GM19023 (cell line): ENCODE results near the gene ANXA8.

Source experiments
- ATAC-seq: cut with Tn5 transposase; IDR thresholded peaks from one replicate; pipeline ENCODE4 v1.9.1; 2021; ENCODE audit warnings: mild to moderate bottlenecking, moderate library complexity; ENCODE audit not compliant: unreplicated experiment

ANXA8 gene

DNA sequence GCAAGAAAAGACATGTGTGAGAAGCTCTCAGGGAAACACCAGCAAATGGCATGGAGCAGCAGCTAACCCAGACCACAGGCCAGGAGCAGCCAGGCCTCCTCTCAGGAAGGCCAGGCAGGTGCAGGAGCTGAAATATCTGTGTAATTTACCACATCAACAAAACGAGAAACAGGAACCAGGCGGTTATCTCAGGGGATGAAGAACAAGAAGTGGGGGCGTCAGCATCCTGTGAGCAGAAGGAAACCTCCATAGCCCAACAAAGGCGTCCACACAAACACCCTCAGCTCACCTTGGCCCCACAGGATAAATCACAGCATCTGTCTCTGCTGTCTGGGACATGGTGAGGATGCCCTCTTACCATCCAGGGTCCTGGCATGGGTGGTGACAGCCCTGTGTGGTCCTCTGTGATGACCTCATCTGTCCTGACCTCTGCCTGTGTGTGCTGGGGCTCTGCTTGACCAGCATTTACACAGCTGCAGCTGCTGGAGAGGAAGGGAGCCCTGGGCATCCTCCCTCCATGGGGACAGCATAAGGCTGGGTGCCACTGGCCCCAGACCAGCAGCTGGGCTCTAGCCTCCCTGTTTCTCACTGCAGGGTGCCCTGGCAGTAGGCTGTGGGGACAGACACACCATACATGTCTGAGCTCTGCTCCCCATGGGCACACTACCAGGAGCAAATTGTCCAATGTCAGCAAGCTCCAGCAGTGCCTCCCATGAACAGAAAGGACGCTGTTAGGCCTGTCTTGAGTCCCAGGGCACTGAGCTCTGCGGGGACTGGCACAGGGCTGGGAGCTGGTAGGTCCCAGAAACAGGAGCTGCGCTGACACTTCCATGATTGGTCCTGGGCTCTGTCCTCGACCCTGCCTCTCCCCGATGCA is 34.6 kb downstream of the ANXA8 start:
- ATAC-seq, result no peak

DNA sequence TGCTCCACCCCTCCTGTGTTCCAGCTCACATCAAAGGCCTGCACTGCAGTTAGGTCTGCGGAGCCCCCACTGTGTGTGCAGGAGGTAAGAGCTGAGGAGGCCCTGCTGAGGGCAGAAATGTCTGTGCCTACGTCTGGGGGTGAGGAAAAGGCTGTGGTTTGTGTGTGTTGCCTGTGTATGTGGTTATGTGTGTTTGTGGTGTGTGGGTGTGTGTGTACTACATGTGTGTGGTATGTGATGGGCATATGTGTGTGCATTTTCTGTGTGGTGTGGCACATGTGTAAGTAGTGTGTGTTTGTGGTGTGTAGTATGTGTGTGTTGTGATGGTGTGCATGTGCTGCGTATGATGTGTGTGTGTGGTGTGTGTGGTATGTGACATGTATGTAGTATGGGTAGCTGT is 36.2 kb downstream of the ANXA8 start:
- no peak for ATAC-seq

DNA sequence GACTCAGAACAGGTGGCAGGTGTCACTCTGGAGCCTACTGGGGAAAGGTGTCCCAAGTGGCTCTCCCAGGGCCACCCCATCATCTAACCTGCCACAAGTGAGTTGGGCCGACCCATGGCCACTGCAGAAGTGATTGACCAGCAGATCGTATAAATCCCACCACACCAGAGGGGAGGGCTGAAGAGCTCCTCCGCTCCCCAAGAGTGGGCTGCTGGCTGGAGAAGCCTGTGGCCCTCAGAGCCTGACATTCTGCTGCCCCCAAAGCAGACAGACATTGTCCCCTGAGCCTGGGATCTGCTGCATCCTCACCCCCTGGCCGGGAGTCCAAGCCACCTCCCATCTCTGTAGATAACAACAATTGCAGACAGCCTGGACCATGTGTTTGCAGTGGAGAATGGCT is 36.7 kb downstream of the ANXA8 start:
- ATAC-seq, result no peak

DNA sequence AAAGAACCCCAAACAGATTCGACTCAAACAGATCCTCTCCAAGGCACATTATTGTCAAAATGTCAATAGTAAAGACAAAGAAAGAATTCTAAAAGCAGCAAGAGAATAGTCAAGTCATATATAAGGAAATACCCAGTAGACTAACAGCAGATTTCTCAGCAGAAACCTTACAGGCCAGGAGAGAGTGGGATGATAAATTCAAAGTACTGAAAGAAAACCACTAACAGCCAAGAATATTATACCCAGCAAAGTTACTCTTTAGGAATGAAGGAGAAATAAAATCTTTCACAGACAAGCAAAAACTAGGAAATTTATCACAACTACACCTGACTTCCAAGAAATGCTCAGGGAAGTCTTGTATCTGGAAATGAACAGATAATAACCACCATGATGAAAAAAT is 38.2 kb downstream of the ANXA8 start:
- no peak for ATAC-seq

DNA sequence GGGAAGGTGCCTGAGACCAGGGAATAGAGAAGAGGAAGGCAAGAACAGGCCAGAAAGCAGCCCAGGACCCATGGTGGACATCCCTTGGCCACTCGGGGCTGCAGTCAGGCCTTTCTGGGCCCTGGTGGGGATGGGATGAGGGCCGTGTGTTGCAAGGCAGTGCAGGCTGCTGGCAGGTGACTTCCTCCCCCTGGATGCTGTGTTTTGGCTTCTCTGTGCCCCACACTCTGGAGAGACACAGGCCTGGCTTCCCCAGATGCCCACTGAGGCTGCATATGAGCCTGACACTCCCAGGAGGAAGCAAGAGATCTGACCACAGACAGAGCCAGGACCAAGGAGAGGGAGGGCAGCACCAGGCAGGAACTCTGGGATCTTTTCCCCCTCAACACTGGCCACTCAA is 39.9 kb downstream of the ANXA8 start:
- no peak for ATAC-seq

DNA sequence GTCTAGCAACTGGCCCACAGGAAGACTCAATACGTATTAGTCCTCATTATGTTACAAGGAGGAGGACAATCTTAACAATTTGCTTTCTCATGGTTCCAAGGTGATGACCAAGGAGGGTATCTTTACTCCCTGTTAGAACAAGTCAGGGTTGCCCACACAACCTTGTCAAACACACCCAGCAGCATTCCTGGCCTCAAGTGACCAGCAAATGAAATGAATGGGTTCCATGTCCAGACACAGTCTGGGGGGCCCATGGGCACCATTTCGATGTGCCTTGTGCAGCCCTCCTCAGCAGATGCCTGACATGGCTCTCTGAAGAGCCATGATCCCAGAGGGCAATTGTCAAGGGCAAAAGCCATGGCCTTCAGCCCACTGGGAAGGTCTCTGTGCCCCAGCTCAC is 40.8 kb downstream of the ANXA8 start:
- ATAC-seq, result no peak

DNA sequence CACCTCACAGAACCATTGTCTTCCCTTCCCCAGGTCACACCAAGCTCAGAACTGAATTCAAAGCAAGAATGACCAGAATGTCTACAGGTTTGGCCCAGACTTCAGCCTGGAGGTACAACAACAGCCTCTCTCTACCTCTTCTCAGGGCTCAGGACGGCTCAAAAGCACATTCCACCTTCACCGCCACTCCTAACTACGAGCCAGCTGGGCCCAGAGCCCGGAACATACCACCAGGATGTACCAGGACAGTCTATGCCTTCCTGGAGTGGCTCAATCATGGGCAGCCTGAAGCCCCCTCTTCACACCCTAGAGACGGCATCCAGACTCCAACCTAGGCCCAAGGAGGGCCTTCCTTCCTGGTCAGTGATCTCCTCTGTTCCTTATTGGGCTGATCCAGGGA is 41.6 kb downstream of the ANXA8 start:
- no peak for ATAC-seq

DNA sequence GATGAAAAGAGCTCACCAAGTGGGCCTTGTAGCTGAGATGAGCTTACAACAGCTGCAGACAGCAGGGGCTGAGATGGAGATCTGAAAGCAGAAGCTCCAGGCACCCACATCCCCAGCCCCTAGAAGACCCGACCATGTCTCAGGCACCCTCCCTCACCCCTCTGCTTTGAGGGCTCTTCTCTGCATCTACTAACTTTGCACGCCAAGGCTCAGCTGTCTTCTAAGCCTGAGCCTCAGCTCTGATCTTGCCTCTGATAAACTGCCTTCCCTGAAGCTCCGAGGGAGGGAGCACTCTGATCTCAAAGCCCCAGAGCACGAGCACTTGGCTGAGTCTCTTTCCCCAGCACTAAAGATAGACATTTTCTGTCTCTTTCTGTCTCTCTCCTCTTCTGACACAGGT is 42.0 kb downstream of the ANXA8 start:
- no peak for ATAC-seq

DNA sequence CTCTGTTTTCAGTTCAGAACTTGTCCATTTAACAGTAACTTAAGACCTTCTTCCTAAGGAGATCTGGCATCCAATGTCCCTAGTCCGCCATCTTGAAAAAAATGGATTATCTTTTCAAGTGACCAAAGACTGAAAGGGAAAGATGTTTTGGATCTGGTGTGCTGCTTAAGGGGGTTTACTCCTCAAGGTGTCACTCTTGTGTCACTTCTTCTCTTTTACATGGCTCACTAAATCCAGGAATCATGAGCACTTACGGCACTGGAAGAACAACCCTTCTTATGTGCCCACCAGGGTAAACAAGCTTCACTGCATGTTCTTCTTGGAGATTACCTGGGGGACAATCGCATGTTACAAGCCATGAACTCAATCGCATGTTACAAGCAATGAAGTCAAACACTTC is 43.7 kb downstream of the ANXA8 start:
- ATAC-seq, result no peak

DNA sequence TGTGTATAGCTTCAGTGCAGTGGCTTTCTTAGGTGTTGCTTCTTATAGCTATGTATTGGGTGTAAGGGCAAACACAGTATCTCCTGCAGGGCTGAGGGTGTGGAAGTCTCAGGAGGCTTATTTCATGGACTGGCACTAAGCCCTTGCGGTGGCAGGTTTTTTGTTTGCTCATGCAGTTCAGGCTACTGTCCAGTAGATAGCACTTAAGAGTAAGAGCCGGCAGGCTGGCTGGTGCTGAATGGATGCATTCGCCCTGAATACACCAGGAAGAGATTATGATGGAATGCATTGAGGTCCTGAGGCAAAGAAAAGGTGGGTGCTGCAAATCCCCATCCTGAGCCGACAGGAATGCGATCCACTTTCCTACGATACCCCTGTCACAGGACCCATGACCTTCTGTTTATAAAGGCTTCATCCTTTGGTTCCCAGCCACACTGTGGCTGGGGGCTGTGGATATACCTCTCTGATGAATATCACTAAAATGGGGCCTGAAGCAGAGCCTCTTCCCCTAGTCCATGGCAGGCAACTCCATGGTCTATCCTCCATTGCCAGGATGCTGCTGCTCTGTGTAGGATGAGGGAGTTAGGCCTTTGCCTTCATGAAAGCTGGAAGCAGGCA is 44.9 kb downstream of the ANXA8 start:
- no peak for ATAC-seq

DNA sequence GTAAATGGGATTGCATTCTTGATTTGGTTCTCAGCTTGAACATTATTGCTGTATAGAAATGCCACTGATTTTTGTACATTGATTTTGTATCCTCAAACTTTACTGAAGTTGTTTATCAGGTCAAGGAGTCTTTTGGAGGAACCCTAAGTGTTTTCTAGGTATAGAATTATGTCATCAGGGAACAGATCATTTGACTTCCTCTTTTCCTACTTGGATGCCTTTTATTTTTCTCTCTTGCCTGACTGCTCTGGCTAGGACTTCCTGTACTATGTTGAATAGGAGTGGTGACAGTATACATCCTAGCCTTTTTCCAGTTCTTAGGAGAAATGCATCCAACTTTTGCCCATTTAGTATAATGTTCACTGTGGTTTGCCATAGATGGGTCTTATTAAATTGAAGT is 48.8 kb downstream of the ANXA8 start:
- ATAC-seq, result no peak

DNA sequence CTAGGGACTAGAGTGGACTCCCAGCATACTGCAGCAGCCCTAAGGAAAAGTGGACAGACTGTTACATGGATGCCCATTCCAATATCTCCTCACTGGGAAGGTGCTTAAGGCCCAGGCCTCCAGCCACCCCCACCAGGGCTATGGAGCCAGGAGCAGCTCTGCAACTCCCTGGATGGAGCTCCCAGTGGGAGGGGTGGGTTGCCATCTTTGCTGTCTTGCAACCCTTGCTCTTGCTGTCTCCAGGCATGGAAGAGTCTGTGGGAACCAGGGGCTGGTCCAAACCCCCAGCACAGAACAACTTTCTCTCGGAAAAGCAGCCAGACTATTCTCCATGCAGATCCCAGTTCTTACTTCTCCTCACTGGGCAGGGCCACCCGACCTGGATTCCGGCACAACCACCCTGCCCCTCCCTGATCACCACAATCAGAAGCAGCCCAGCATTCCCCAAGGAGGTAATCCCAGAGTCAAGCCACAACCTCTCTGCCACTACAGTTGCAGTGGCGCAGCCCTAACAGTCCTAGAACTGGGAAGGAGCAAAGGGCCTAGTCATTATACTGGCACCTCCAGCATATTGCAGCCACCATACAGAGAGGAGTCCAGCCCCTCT is 58.0 kb downstream of the ANXA8 start:
- no peak for ATAC-seq

DNA sequence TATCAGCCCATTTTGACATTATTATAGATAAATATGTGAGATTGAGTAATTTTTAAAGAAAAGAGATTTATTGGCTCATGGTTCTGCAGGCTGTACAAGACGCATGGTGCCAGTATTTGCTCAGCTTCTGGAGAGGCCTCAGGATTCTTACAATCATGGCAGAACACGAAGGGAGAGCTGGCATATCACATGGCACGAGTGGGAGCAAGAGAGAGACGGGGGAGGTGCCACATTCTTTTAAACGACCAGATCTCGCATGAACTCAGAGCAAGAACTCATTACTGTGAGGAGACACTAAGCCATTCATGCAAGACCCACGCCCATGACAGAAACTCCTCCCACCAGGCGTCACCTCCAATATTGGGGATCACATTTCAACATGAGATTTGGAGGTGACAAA is 59.7 kb downstream of the ANXA8 start:
- ATAC-seq, result no peak

DNA sequence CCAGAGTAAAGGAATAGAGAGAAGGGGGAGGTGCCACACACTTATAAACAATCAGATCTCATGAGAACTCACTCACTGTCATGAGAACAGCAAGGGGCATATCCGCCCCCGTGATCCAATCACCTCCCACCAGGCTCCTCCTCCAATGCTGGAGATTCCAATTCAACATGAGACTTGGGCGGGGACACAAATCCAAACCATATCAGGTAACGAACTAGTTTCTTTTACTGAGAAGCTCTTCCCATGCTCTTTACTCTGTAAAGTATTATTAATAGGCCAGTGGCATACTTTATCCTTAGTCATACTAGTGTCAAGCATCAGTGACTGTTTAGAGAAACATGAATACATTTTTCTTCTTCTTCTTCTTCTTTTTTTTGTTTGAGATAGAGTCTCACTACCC is 60.4 kb downstream of the ANXA8 start:
- no peak for ATAC-seq

DNA sequence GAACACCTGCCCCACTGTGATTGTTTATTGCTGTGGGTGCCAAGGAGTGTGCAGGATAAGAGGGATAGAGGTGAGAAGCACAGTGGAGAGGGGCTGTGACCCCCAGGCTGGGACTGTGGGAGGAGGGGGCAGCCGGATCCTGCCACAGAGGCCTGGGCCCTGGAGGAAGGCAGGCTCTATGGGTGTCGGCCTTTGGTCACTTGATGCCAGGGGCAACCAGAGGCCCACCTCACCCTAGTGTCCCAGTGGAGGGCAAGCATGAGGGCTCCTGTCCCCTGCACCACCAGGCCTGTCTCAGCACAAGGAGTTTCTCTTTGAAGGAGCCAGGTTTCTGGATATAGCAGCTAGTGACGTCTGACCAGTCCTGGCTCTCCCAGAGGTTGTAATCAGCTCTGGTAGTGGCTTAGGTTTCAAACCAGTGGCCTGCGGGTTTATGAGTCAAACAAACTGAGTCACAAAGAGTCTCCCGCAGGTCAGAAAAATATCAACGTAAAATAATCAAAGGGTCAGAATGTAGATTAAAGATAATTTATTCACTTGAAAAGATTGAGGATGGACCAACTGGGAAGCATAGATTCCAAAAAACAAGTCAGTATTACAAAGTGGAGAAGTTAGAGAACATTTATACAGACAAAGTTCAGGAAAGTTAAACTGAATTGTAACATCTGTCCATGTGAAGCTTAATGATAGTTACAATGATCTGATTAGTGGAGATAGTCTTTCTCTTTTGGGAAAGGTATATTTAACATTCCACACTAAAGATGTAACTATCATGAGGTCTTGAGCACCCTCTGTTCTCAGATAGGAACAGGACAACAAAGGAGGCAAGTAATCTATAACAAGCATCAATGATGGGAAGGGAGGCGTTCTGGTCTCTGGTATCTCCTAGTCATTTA is 62.6 kb downstream of the ANXA8 start:
- ATAC-seq, result no peak

DNA sequence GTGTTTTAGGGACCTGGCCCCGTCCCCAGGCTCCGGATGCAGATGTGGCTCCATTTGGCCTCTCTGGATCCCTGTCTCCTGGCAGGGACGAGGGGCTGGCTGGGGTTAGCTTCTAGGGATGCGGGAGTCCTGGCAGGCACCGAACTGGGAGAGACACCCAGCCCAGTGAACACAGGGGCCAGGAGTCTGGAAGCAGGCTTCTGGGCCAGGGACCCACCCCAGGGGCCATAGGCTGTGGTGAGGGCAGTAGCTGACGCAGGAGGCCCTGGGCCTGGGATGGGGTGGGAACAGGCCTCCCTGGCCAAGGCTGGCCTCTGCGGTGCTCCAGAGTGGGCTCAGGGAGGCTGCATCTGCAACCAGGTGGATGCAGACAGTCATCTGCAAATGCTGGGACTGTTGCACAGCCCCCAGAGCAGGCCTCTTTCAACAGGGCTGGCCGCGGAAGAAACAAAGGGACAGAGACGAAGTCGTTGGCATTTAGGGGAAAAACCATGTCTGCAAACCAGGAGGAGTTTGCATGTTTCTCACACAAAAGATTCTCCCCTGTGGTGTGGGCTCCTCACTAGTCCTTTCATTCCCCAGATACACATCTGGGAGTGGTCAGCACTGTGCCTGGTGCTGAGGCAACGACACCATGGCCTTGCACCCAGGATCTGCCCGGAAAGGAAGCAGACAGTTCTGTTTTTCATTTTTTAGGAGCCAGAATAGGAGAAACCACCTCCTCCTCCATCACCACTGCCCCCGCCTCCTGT is 63.4 kb downstream of the ANXA8 start:
- ATAC-seq, result no peak

DNA sequence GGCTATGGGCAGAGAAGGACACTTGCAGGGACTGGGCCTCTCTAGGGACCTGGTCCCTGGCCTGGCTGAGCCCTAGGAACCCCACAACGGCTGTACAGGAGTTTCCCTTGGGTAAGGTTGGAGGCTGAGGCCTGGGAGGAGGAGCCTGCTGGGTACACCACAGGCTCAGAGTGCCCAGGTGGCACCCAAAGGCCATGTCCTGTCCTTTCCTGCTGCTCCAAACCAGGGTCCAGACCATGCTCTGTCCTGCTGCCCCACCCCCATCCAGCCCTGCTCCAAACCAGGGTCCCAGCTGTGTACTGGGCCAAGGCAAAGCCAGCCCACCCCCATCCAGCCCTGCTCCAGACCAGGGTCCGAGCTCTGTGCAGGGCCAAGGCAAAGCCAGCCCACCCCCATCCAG is 64.5 kb downstream of the ANXA8 start:
- ATAC-seq, result no peak

DNA sequence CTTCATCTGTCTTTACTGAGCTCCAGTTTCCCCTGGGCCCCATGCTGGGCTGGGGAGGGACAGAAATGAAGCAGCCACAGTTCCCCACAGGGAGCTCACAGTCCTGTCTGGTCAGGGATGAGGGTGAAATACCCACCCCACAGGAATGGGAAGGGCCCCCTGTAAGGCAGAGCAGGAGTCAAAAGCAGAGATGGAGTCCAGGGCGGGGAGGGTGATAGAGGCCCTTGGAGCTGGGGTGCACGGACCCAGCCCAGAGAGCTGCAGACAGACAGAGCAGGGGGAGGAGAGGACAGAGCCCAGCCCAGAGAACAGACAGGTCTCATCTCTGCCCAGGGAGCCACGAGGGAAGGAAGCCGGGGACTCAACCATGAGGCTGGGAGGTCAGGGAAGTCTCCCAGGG is 64.9 kb downstream of the ANXA8 start:
- ATAC-seq, result no peak

DNA sequence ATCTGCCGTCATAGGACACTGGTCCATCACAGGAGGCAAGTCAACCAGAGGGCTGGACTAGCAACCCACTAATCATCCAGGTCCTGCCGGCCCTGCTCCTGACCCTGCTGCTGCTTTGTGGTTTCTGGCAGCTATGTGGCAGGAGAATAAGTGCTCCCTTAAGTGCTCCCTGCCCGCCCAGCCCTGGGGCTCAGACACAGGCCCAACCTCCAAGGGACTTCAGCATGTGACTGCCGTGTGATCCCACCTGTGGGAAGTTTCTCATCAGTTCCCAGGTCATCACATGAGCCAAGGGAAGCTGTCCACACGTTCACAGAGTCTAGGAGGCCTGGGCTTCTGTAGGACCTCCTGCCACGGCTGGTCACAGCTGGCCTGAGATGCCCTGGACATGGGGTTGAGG is 65.6 kb downstream of the ANXA8 start:
- no peak for ATAC-seq
